Neutrophil (primary cell): ENCODE measurements around the gene FBXW5.
A peak's percentile ranks its signal among the peaks of the same experiment; 100 is the strongest.

Source experiments
- H3K27ac ChIP-seq: fragments of 200-600 bp; sonication (generic); 2 replicates; pipeline ENCODE4 v1.5.1; 2016; ENCODE audit warnings: mild to moderate bottlenecking, moderate library complexity
- H3K27me3 ChIP-seq: fragments of 200-600 bp; sonication (generic); 2 replicates; pipeline ENCODE4 v1.6.0; 2016; ENCODE audit warnings: mild to moderate bottlenecking
- H3K36me3 ChIP-seq: fragments of 200-600 bp; sonication (generic); 2 replicates; pipeline ENCODE4 v1.5.1; 2017
- H3K4me1 ChIP-seq, 2 experiments: fragments of 200-600 bp in 1 of 2; sonication (generic) in 1 of 2; 1 replicate in 1 of 2; 2 replicates in 1 of 2; pipeline versions ENCODE4 v1.5.1 to v1.6.1; 2013 to 2016; ENCODE audit warnings: low read depth in 1 of 2, low read length in 1 of 2, mild to moderate bottlenecking in 1 of 2, moderate library complexity in 1 of 2; ENCODE audit not compliant: control insufficient read depth in 1 of 2, insufficient read depth in 1 of 2
- H3K4me3 ChIP-seq, 2 experiments: fragments of 200-600 bp in 1 of 2; sonication (generic) in 1 of 2; 1 replicate in 1 of 2; 2 replicates in 1 of 2; pipeline ENCODE4 v1.5.1; 2013 to 2016; ENCODE audit warnings: low read depth in 1 of 2, low read length in 1 of 2, mild to moderate bottlenecking in 1 of 2, moderate library complexity in 1 of 2
- H3K9me3 ChIP-seq: fragments of 200-600 bp; sonication (generic); 2 replicates; pipeline ENCODE4 v1.5.1; 2016
- CTCF ChIP-seq: fragments of 200-600 bp; sonication (generic); IDR thresholded peaks from 2 replicates; pipeline ENCODE4 v1.5.1; 2016; ENCODE audit warnings: antibody characterized with exemption

Gene FBXW5

GRCh38 chr9:136934277-136934676 lies 10.3 kb downstream of the FBXW5 start:
- Histone ChIP-seq H3K27me3 (no peaks in the 10 kb centered on the region), H3K27ac (no peak overlapping the region), H3K9me3 (no peaks in the 10 kb centered on the region), H3K36me3 (peaks cover 2% of the 10 kb centered on the region), H3K4me3 (no peak overlapping the region), H3K4me1 (peaks cover 5 to 7% of the 10 kb centered on the region in 2 experiments)
- no peak for TF ChIP-seq CTCF

- H3K4me3 ChIP-seq = no peak overlapping the region
- no peaks in the 10 kb centered on the region for H3K9me3 ChIP-seq
- no peaks in the 10 kb centered on the region for H3K27me3 ChIP-seq
- peaks cover 13 to 19% of the 10 kb centered on the region in 2 experiments for H3K4me1 ChIP-seq
- H3K27ac ChIP-seq = no peak overlapping the region
- no peak for TF ChIP-seq CTCF
- peaks cover 9% of the 10 kb centered on the region for H3K36me3 ChIP-seq
These were observed 12.9 kb downstream of the FBXW5 start for GRCh38 chr9:136931611-136932130.

GRCh38 chr9:136930014-136930413 lies 14.5 kb downstream of the FBXW5 start:
- Histone ChIP-seq H3K9me3 (no peaks in the 10 kb centered on the region), H3K4me1 (peaks cover 8 to 12% of the 10 kb centered on the region in 2 experiments), H3K4me3 (no peak overlapping the region), H3K27me3 (no peaks in the 10 kb centered on the region), H3K27ac (no peak overlapping the region), H3K36me3 (peaks cover 26% of the 10 kb centered on the region)
- no peak for TF ChIP-seq CTCF

- no peak overlapping the region for H3K4me3 ChIP-seq
- peaks cover 40% of the 10 kb centered on the region for H3K36me3 ChIP-seq
- peak overlapping the region; percentile 36 for H3K27ac ChIP-seq
- no peaks in the 10 kb centered on the region for H3K9me3 ChIP-seq
- peaks cover 8 to 12% of the 10 kb centered on the region in 2 experiments for H3K4me1 ChIP-seq
- no peaks in the 10 kb centered on the region for H3K27me3 ChIP-seq
- no peak for TF ChIP-seq CTCF
These were observed 15.9 kb downstream of the FBXW5 start for GRCh38 chr9:136928591-136928990.

- Histone ChIP-seq H3K9me3 (no peaks in the 10 kb centered on the region), H3K4me3 (no peak overlapping the region), H3K36me3 (peaks cover 41% of the 10 kb centered on the region), H3K27me3 (no peaks in the 10 kb centered on the region), H3K4me1 (peaks cover 8 to 12% of the 10 kb centered on the region in 2 experiments), H3K27ac (no peak overlapping the region)
- no peak for TF ChIP-seq CTCF
These were observed 16.9 kb downstream of the FBXW5 start for GRCh38 chr9:136927343-136928271.
